Activated CD4-positive, alpha-beta T cell treated with anti-CD3 and anti-CD28 coated beads for 36 hours (primary cell): ENCODE results near the gene GRIK2. TPM values are rescaled to one million over a fixed set of nuclear protein-coding genes. Genes with fewer than 3 reads are reported as not detected.

Source experiments
- ATAC-seq: fragments of 200-7000 bp; cut with Tn5 transposase; one replicate; pipeline ENCODE4 v1.10.0; 2021; ENCODE audit warnings: mild to moderate bottlenecking, moderate library complexity
- CTCF ChIA-PET: fragments of 350-600 bp; sonication (Branson Sonifier 250); formaldehyde crosslinking; loops from one replicate; lab custom pipeline; 2021; ENCODE audit warnings: antibody characterized with exemption; lab: Charles Lee
- POLR2A ChIA-PET: fragments of 350-600 bp; sonication (Branson Sonifier 250); formaldehyde crosslinking; loops from one replicate; lab custom pipeline; 2021; ENCODE audit warnings: antibody characterized with exemption, inconsistent platforms; lab: Charles Lee
- DNase-seq: peaks from one replicate; pipeline ENCODE4 v3.0.0-alpha.2; 2020
- H3K27ac Mint-ChIP-seq: one replicate; pipeline ENCODE4 v1.8.0; 2021; ENCODE audit warnings: mixed read lengths
- H3K27me3 Mint-ChIP-seq: one replicate; pipeline ENCODE4 v1.8.0; 2021; ENCODE audit warnings: mixed read lengths
- H3K36me3 Mint-ChIP-seq: one replicate; pipeline ENCODE4 v1.8.0; 2021; ENCODE audit warnings: low read depth, mixed read lengths
- H3K4me1 Mint-ChIP-seq: one replicate; pipeline ENCODE4 v1.8.0; 2021; ENCODE audit warnings: mixed read lengths
- H3K4me3 Mint-ChIP-seq: one replicate; pipeline ENCODE4 v1.8.0; 2021; ENCODE audit warnings: mild to moderate bottlenecking, moderate library complexity, mixed read lengths
- H3K9me3 Mint-ChIP-seq: one replicate; pipeline ENCODE4 v1.8.0; 2021; ENCODE audit warnings: low read depth, mixed read lengths
- intact Hi-C, 2 experiments: fragments of 100-400 bp; cut with DNase I in 1 of 2; cut with micrococcal nuclease in 1 of 2; formaldehyde crosslinking; loops; one replicate each; pipeline versions ENCODE4 v1.14.2 to v1.15.1; 2022 to 2024; cut with DNase I, micrococcal nuclease
- total RNA-seq, 2 experiments: library from RNA; stranded (reverse); gene quantifications; one replicate each; pipeline ENCODE4 v1.2.3, GENCODE V29; 2021

The GRIK2 gene
- total RNA-seq, 2 experiments from 2014 or later = not detected

GRCh38 chr6:101728956-101729355 is 335.4 kb downstream of the GRIK2 start:
- no peak overlapping the region for H3K27ac Mint-ChIP-seq
- no peak for ATAC-seq
- H3K36me3 Mint-ChIP-seq = no peaks in the 10 kb centered on the region
- ChIA-PET POLR2A (no interaction called here), CTCF (no interaction called here)
- H3K27me3 Mint-ChIP-seq = no peaks in the 10 kb centered on the region
- DNase-seq = no peak
- peaks cover 3% of the 10 kb centered on the region for H3K4me1 Mint-ChIP-seq
- intact Hi-C loops = no loop called here
- no peaks in the 10 kb centered on the region for H3K9me3 Mint-ChIP-seq
- H3K4me3 Mint-ChIP-seq = no peak overlapping the region

- ChIA-PET POLR2A (no interaction called here), CTCF (interaction anchor here (1.4 kb wide), 1 partner anchor 14 kb away, joined by 3 read pairs; no protein-coding TSS in a partner anchor)
- Mint-ChIP-seq H3K9me3 (peaks cover 5% of the 10 kb centered on the region), H3K4me1 (peaks cover 3% of the 10 kb centered on the region), H3K4me3 (no peak overlapping the region), H3K27ac (no peak overlapping the region), H3K36me3 (no peaks in the 10 kb centered on the region), H3K27me3 (no peaks in the 10 kb centered on the region)
- ATAC-seq = no peak
- DNase-seq = no peak
- intact Hi-C loops = no loop called here
These were observed 337.4 kb downstream of the GRIK2 start for GRCh38 chr6:101730954-101731353.

GRCh38 chr6:101733899-101734298 is 340.4 kb downstream of the GRIK2 start:
- no peak overlapping the region for H3K4me3 Mint-ChIP-seq
- peaks cover 9% of the 10 kb centered on the region for H3K9me3 Mint-ChIP-seq
- peaks cover 3% of the 10 kb centered on the region for H3K4me1 Mint-ChIP-seq
- ChIA-PET POLR2A (no interaction called here), CTCF (no interaction called here)
- H3K36me3 Mint-ChIP-seq = no peaks in the 10 kb centered on the region
- intact Hi-C loops = no loop called here
- no peak for ATAC-seq
- no peaks in the 10 kb centered on the region for H3K27me3 Mint-ChIP-seq
- no peak overlapping the region for H3K27ac Mint-ChIP-seq
- no peak for DNase-seq

- intact Hi-C loops = no loop called here
- Mint-ChIP-seq H3K4me1 (no peaks in the 10 kb centered on the region), H3K27ac (no peak overlapping the region), H3K27me3 (no peaks in the 10 kb centered on the region), H3K36me3 (no peaks in the 10 kb centered on the region), H3K4me3 (no peak overlapping the region), H3K9me3 (peaks cover 9% of the 10 kb centered on the region)
- POLR2A ChIA-PET = no interaction called here
- ATAC-seq (no peak), DNase-seq (no peak)
- CTCF ChIA-PET = no interaction called here
These were observed 345.0 kb downstream of the GRIK2 start for GRCh38 chr6:101738481-101738880.

- ATAC-seq (no peak), DNase-seq (no peak)
- H3K4me1 Mint-ChIP-seq = no peaks in the 10 kb centered on the region
- no peak overlapping the region for H3K4me3 Mint-ChIP-seq
- ChIA-PET CTCF (no interaction called here), POLR2A (no interaction called here)
- intact Hi-C loops = loop anchor here in 1 of 2 experiments (10.0 kb wide), 1 partner anchor 1654 kb away; no protein-coding TSS in a partner anchor
- no peak overlapping the region for H3K27ac Mint-ChIP-seq
- no peaks in the 10 kb centered on the region for H3K36me3 Mint-ChIP-seq
- peaks cover 6% of the 10 kb centered on the region for H3K9me3 Mint-ChIP-seq
- H3K27me3 Mint-ChIP-seq = no peaks in the 10 kb centered on the region
These were observed 347.1 kb downstream of the GRIK2 start for GRCh38 chr6:101740631-101741030.

- POLR2A ChIA-PET = no interaction called here
- no peaks in the 10 kb centered on the region for H3K27me3 Mint-ChIP-seq
- H3K4me3 Mint-ChIP-seq = no peak overlapping the region
- H3K4me1 Mint-ChIP-seq = no peaks in the 10 kb centered on the region
- H3K27ac Mint-ChIP-seq = no peak overlapping the region
- intact Hi-C loops = loop anchor here in 1 of 2 experiments (10.0 kb wide), 1 partner anchor 1653 kb away; no protein-coding TSS in a partner anchor
- peaks cover 6% of the 10 kb centered on the region for H3K9me3 Mint-ChIP-seq
- no peak for DNase-seq
- H3K36me3 Mint-ChIP-seq = no peaks in the 10 kb centered on the region
- no peak for ATAC-seq
- CTCF ChIA-PET = no interaction called here
These were observed 348.1 kb downstream of the GRIK2 start for GRCh38 chr6:101741474-101742171.

- intact Hi-C loops = loop anchor here in 1 of 2 experiments (10.0 kb wide), 1 partner anchor 1648 kb away; no protein-coding TSS in a partner anchor
- Mint-ChIP-seq H3K4me3 (no peak overlapping the region), H3K4me1 (no peaks in the 10 kb centered on the region), H3K27me3 (no peaks in the 10 kb centered on the region), H3K9me3 (peaks cover 2% of the 10 kb centered on the region), H3K27ac (no peak overlapping the region), H3K36me3 (no peaks in the 10 kb centered on the region)
- ChIA-PET POLR2A (no interaction called here), CTCF (no interaction called here)
- no peak for ATAC-seq
- no peak for DNase-seq
These were observed 353.7 kb downstream of the GRIK2 start for GRCh38 chr6:101747160-101747559.

GRCh38 chr6:101747716-101748115 is 354.2 kb downstream of the GRIK2 start:
- Mint-ChIP-seq H3K4me3 (no peak overlapping the region), H3K27me3 (no peaks in the 10 kb centered on the region), H3K4me1 (no peaks in the 10 kb centered on the region), H3K36me3 (no peaks in the 10 kb centered on the region), H3K27ac (no peak overlapping the region), H3K9me3 (peaks cover 2% of the 10 kb centered on the region)
- CTCF ChIA-PET = no interaction called here
- DNase-seq (no peak), ATAC-seq (no peak)
- intact Hi-C loops = loop anchor here in 1 of 2 experiments (10.0 kb wide), 1 partner anchor 1647 kb away; no protein-coding TSS in a partner anchor
- POLR2A ChIA-PET = no interaction called here

- DNase-seq = no peak
- no peak overlapping the region for H3K27ac Mint-ChIP-seq
- CTCF ChIA-PET = no interaction called here
These were observed 362.4 kb downstream of the GRIK2 start for GRCh38 chr6:101755931-101756330.

GRCh38 chr6:101758368-101758767 is 364.9 kb downstream of the GRIK2 start:
- H3K4me1 Mint-ChIP-seq = no peaks in the 10 kb centered on the region

More at GRCh38 chr6:101755931-101756330, 362.4 kb downstream of the GRIK2 start:
- Mint-ChIP-seq H3K9me3 (no peaks in the 10 kb centered on the region), H3K4me3 (no peak overlapping the region), H3K36me3 (no peaks in the 10 kb centered on the region), H3K4me1 (no peaks in the 10 kb centered on the region), H3K27me3 (no peaks in the 10 kb centered on the region)
- no peak for ATAC-seq
- intact Hi-C loops = no loop called here
- POLR2A ChIA-PET = no interaction called here

GRCh38 chr6:101760843-101761621 is 367.5 kb downstream of the GRIK2 start:
- ChIA-PET CTCF (no interaction called here), POLR2A (no interaction called here)
- ATAC-seq (peak; percentile 19), DNase-seq (no peak)
- Mint-ChIP-seq H3K27ac (no peak overlapping the region), H3K9me3 (no peaks in the 10 kb centered on the region), H3K4me1 (no peaks in the 10 kb centered on the region), H3K36me3 (no peaks in the 10 kb centered on the region), H3K27me3 (no peaks in the 10 kb centered on the region), H3K4me3 (no peak overlapping the region)
- intact Hi-C loops = no loop called here

More at GRCh38 chr6:101758368-101758767, 364.9 kb downstream of the GRIK2 start:
- POLR2A ChIA-PET = no interaction called here
- Mint-ChIP-seq H3K27me3 (no peaks in the 10 kb centered on the region), H3K9me3 (no peaks in the 10 kb centered on the region), H3K4me3 (no peak overlapping the region), H3K36me3 (no peaks in the 10 kb centered on the region), H3K27ac (no peak overlapping the region)
- CTCF ChIA-PET = no interaction called here
- intact Hi-C loops = no loop called here
- DNase-seq (no peak), ATAC-seq (no peak)

- CTCF ChIA-PET = no interaction called here
- POLR2A ChIA-PET = no interaction called here
- DNase-seq (no peak), ATAC-seq (no peak)
- Mint-ChIP-seq H3K4me1 (no peaks in the 10 kb centered on the region), H3K27me3 (no peaks in the 10 kb centered on the region), H3K36me3 (no peaks in the 10 kb centered on the region), H3K27ac (no peak overlapping the region), H3K9me3 (no peaks in the 10 kb centered on the region), H3K4me3 (no peak overlapping the region)
- intact Hi-C loops = no loop called here
These were observed 369.3 kb downstream of the GRIK2 start for GRCh38 chr6:101762851-101763250.
